Measurements from ENCODE around the gene PLXNA4.

The PLXNA4 gene

DNA sequence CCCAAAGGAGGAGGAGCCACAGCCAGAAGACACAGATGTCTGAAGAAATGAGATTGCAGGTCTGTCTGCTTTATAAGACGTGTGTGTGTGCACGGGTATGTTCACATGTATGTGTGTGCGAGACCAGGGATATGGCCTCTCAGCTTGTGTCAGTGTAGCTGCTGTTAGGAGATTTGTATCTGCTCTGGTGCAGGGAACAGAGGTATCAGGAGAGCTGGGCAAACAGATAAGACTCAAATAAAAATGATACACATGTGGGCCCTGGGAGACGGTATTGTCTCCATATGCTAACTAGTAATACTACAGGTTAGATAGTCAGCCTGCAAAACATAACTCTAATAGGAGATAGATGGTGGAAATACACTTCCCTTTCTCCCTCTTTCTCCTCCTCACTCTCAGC, 161.0 kb downstream of the PLXNA4 start:
- no peak overlapping the region for H3K4me3 ChIP-seq (ENCODE audit: low read depth, low read length, poor library complexity, severe bottlenecking)
- no peaks in the 10 kb centered on the region for H3K4me1 ChIP-seq (ENCODE audit: insufficient read depth, low read length, severe bottlenecking)
- no peaks in the 10 kb centered on the region for H3K79me2 ChIP-seq (ENCODE audit: insufficient read depth, low read length)
- no peak overlapping the region for H3K27ac ChIP-seq (ENCODE audit: low read depth, low read length, poor library complexity, severe bottlenecking)
- no peaks in the 10 kb centered on the region; the same call in 1 of the 2 replicates for H4K20me1 ChIP-seq (ENCODE audit: insufficient read depth, low read length)
- no peak overlapping the region for H2AFZ ChIP-seq (ENCODE audit: low read length)
- no peak overlapping the region for H3K4me2 ChIP-seq (ENCODE audit: low read length)
- no peaks in the 10 kb centered on the region for H3K36me3 ChIP-seq (ENCODE audit: insufficient read depth, low read length)
- no peaks in the 10 kb centered on the region for H3K9me3 ChIP-seq (ENCODE audit: low read length)
- no peak for TF ChIP-seq EZH2 (IDR thresholded peaks at IDR 0.05; ENCODE audit: borderline replicate concordance, low read length)
- TF ChIP-seq, protein P1, sequence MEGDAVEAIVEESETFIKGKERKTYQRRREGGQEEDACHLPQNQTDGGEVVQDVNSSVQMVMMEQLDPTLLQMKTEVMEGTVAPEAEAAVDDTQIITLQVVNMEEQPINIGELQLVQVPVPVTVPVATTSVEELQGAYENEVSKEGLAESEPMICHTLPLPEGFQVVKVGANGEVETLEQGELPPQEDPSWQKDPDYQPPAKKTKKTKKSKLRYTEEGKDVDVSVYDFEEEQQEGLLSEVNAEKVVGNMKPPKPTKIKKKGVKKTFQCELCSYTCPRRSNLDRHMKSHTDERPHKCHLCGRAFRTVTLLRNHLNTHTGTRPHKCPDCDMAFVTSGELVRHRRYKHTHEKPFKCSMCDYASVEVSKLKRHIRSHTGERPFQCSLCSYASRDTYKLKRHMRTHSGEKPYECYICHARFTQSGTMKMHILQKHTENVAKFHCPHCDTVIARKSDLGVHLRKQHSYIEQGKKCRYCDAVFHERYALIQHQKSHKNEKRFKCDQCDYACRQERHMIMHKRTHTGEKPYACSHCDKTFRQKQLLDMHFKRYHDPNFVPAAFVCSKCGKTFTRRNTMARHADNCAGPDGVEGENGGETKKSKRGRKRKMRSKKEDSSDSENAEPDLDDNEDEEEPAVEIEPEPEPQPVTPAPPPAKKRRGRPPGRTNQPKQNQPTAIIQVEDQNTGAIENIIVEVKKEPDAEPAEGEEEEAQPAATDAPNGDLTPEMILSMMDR (IDR thresholded peaks at IDR 0.05; ENCODE audit: low read length): no peak
- H3F3A ChIP-seq (ENCODE audit: insufficient read depth, low read length): no peaks in the 10 kb centered on the region
- no peak overlapping the region for H3K9ac ChIP-seq (ENCODE audit: low read length)
- H3K9me2 ChIP-seq (ENCODE audit: low read depth, low read length): no peaks in the 10 kb centered on the region
- peaks cover 4% of the 10 kb centered on the region; the same call in 1 of the 2 replicates for H3K27me3 ChIP-seq (ENCODE audit: insufficient read depth, low read length)

DNA sequence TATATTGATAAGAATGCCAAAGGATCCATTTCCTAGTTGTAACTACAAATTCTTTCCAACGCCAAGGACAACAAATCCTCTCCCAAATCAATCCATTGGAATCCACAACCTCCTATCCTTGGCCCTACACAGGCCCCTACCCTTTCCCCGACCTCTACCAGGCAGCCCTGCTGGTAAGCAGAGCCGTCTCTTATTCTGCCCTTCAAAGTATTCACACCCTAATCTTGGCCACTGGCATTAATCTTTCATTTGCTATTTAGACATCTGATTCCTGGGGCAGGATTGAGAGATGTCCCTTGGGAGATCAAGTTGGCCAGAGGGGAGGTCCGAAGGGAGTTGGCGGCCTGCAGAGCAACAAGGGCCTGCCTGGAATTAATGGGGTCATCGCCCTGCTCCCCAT, 161.4 kb downstream of the PLXNA4 start:
- H4K20me1 ChIP-seq (ENCODE audit: insufficient read depth, low read length): no peaks in the 10 kb centered on the region; the same call in 1 of the 2 replicates
- no peaks in the 10 kb centered on the region for H3K9me3 ChIP-seq (ENCODE audit: low read length)
- no peak overlapping the region for H3K9ac ChIP-seq (ENCODE audit: low read length)
- H3K27me3 ChIP-seq (ENCODE audit: insufficient read depth, low read length): peaks cover 4% of the 10 kb centered on the region; the same call in 1 of the 2 replicates
- H3K9me2 ChIP-seq (ENCODE audit: low read depth, low read length): no peaks in the 10 kb centered on the region
- no peak overlapping the region for H3K4me3 ChIP-seq (ENCODE audit: low read depth, low read length, poor library complexity, severe bottlenecking)
- H2AFZ ChIP-seq (ENCODE audit: low read length): no peak overlapping the region
- no peaks in the 10 kb centered on the region for H3K79me2 ChIP-seq (ENCODE audit: insufficient read depth, low read length)
- H3K36me3 ChIP-seq (ENCODE audit: insufficient read depth, low read length): no peaks in the 10 kb centered on the region
- no peaks in the 10 kb centered on the region for H3F3A ChIP-seq (ENCODE audit: insufficient read depth, low read length)
- no peak overlapping the region for H3K4me2 ChIP-seq (ENCODE audit: low read length)
- TF ChIP-seq EZH2 (IDR thresholded peaks at IDR 0.05; ENCODE audit: borderline replicate concordance, low read length): no peak
- H3K4me1 ChIP-seq (ENCODE audit: insufficient read depth, low read length, severe bottlenecking): no peaks in the 10 kb centered on the region
- H3K27ac ChIP-seq (ENCODE audit: low read depth, low read length, poor library complexity, severe bottlenecking): no peak overlapping the region

DNA sequence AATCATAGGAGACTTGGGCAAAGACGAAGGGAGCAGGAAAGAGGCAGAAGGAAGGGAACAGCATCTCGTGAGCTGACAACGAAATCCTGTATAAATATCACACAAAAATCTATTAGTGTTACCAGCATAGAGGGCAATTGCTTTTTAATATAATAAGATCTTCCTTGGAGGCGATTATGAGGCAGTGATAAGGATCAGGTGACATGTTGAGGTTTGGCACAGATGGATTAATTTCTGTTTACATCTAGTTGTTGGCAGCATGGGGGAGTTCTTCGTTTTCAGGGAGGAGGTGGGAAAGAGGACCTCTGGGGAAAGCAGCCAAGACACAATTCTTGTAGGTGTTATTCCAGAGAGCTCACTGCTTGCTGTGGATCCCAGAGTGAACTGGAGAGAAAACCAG, 163.8 kb downstream of the PLXNA4 start:
- TF ChIP-seq, protein P1 (IDR thresholded peaks at IDR 0.05; ENCODE audit: low read length): no peak
- TF ChIP-seq EZH2 (IDR thresholded peaks at IDR 0.05; ENCODE audit: borderline replicate concordance, low read length): no peak
- no peaks in the 10 kb centered on the region for H3K79me2 ChIP-seq (ENCODE audit: insufficient read depth, low read length)
- H3F3A ChIP-seq (ENCODE audit: insufficient read depth, low read length): no peaks in the 10 kb centered on the region
- no peak overlapping the region for H3K27ac ChIP-seq (ENCODE audit: low read depth, low read length, poor library complexity, severe bottlenecking)
- no peaks in the 10 kb centered on the region; the same call in 1 of the 2 replicates for H4K20me1 ChIP-seq (ENCODE audit: insufficient read depth, low read length)
- no peak overlapping the region for H3K4me2 ChIP-seq (ENCODE audit: low read length)
- no peaks in the 10 kb centered on the region for H3K9me2 ChIP-seq (ENCODE audit: low read depth, low read length)
- no peaks in the 10 kb centered on the region for H3K36me3 ChIP-seq (ENCODE audit: insufficient read depth, low read length)
- H3K27me3 ChIP-seq (ENCODE audit: insufficient read depth, low read length): peaks cover 4% of the 10 kb centered on the region; the same call in 1 of the 2 replicates
- H3K9me3 ChIP-seq (ENCODE audit: low read length): no peaks in the 10 kb centered on the region
- H2AFZ ChIP-seq (ENCODE audit: low read length): no peak overlapping the region
- no peak overlapping the region for H3K9ac ChIP-seq (ENCODE audit: low read length)
- H3K4me1 ChIP-seq (ENCODE audit: insufficient read depth, low read length, severe bottlenecking): no peaks in the 10 kb centered on the region
- H3K4me3 ChIP-seq (ENCODE audit: low read depth, low read length, poor library complexity, severe bottlenecking): no peak overlapping the region

DNA sequence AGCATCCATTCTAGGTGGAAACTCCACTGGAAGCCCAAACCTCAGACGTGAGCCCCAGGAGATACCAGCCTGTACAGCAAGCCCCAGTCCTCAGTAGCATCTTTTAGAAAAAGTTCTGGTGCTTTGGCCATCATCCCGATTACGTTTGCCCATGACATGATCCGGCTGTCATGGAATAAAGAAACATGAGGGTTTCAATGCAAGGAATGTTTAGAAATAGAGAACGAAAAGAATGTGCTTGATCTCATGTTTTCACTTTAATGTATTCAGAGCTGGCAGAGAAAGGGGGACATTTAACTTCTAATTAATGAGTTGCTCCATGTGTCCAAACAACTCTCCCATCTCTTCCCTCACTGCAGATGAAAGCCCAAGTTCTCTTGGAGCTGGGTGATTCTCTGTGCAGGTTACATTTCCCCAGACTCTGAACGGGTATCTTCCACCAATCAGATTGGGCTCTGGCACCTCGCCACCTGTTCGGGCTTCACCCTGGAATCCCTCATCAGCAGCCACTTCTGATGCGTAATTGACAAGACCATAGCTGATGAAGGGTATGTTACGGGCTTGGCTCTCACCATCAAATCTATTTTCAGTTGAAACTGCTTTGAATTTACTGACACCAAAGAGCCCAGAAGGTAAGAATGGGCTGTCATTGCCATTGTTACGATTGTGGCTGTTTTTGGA, 165.3 kb downstream of the PLXNA4 start:
- H3K4me1 ChIP-seq (ENCODE audit: insufficient read depth, low read length, severe bottlenecking): no peaks in the 10 kb centered on the region
- peaks cover 4% of the 10 kb centered on the region; the same call in 1 of the 2 replicates for H3K27me3 ChIP-seq (ENCODE audit: insufficient read depth, low read length)
- H3K4me3 ChIP-seq (ENCODE audit: low read depth, low read length, poor library complexity, severe bottlenecking): no peak overlapping the region
- no peaks in the 10 kb centered on the region for H3F3A ChIP-seq (ENCODE audit: insufficient read depth, low read length)
- H3K9ac ChIP-seq (ENCODE audit: low read length): no peak overlapping the region
- no peaks in the 10 kb centered on the region for H3K36me3 ChIP-seq (ENCODE audit: insufficient read depth, low read length)
- no peak overlapping the region for H3K27ac ChIP-seq (ENCODE audit: low read depth, low read length, poor library complexity, severe bottlenecking)
- no peaks in the 10 kb centered on the region for H3K9me3 ChIP-seq (ENCODE audit: low read length)
- H3K4me2 ChIP-seq (ENCODE audit: low read length): no peak overlapping the region
- no peaks in the 10 kb centered on the region for H3K79me2 ChIP-seq (ENCODE audit: insufficient read depth, low read length)
- no peak overlapping the region for H2AFZ ChIP-seq (ENCODE audit: low read length)
- TF ChIP-seq, protein P1 (IDR thresholded peaks at IDR 0.05; ENCODE audit: low read length): no peak
- TF ChIP-seq EZH2 (IDR thresholded peaks at IDR 0.05; ENCODE audit: borderline replicate concordance, low read length): no peak
- no peaks in the 10 kb centered on the region; the same call in 1 of the 2 replicates for H4K20me1 ChIP-seq (ENCODE audit: insufficient read depth, low read length)
- H3K9me2 ChIP-seq (ENCODE audit: low read depth, low read length): no peaks in the 10 kb centered on the region
